ACHN (cell line): Measurements from ENCODE around the gene KRT3.

Experiments used
- DNase-seq: peaks from one replicate; pipeline ENCODE4 v3.0.0-alpha.2; 2015
- in situ Hi-C: cut with HindIII; loops from 2 replicates; pipeline ENCODE4 v1.10.0; 2017; ENCODE audit warnings: low sequenced_read_pairs, low pct_ligation_motif_present, low pct_unique_long_range_greater_than_20kb

The KRT3 gene

DNA sequence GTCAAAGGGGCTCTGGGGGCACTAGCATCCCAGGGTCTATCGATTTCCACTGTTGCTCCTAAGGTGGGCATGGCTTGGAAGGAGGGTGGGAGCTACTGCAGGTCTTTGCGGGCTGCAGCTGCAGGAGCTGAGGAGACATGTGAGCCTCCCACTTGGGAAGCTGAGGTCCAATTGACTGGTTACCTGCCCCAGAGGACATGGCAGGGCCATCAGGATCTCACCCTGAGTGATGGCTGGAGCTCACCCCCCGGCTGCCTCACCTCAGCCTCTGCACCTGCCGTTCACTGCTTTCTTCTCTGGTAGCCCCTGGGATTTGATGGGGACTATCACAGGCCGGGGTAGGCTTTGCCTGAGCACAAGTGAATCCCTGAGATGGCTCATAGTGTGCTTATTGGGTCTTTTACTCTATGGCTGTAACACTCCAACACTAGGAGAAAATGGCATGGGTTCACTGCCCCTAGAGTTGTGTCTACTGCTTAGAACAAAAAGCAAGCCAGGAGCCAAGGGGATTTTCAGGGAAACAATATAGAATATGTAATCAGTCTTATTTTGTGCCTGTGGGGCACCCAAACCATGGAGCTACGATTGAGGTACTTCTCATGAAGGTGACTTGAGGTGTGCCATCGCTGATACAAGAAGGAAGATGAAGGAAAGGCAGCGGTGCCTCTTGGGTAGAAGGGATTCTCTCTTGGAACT lies 21.2 kb upstream of the KRT3 start:
- in situ Hi-C loops: no loop called here
- DNase-seq: no peak

DNA sequence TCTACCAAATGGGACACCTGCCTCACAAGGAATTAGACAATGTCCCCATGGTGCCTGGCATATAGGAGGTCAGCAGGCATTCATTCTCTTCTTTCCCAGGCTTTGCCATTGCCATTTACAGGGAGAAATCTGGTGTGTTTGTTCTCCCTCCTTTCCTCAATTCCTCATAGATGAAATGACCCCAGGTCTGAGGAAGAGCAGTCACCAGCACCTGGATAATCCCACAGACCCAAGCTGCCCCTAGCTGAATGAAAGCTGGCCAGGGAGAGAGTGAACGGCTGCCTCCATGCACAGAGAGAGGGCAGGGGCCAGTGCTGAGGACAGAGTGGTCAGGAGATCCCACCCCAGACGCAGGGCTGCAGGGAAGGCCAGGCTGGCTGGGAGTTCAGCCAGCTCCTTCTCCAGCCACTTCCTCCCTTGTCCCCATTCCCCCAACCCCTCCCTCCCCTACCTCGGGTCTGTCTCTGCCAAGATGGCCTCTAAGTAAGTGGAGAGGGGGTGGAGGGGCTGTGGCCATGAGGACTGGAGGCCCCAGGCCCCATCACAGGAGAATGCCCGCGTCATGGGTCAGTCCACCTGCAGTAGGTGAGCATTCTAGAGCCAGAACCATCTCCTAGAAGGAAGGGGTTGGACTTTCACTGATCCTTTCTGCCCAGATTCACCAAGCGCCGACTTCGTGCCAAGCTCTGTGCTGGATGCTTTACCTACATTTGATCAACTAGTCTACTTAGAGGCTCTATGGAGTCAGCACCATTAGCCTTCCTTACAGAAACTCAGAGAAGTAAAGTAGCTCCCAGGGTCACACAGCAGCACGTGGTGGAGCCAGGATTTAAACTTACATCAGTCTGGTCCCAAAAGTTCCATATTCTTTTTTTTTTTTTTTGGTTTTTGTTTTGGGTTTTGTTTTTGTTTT lies 20.0 kb upstream of the KRT3 start:
- in situ Hi-C loops: no loop called here
- no peak for DNase-seq

DNA sequence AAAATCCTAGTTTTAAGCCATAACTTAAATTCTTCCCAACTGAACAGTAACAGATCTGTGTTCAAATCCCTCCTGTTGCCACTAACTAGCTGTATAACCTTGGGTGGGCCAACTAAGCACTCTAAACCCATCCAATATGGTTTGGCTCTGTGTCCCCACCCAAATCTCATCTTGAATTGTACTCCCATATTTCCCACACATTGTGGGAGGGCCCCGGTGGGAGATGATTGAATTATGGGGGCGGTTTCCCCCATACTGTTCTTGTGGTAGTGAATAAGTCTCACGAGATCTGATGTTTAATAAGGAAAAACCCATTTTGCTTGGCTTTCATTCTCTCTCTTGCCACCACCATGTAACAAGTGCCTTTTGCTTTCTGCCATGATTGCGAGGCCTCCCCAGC lies 19.2 kb upstream of the KRT3 start:
- no peak for DNase-seq
- in situ Hi-C loops: no loop called here

DNA sequence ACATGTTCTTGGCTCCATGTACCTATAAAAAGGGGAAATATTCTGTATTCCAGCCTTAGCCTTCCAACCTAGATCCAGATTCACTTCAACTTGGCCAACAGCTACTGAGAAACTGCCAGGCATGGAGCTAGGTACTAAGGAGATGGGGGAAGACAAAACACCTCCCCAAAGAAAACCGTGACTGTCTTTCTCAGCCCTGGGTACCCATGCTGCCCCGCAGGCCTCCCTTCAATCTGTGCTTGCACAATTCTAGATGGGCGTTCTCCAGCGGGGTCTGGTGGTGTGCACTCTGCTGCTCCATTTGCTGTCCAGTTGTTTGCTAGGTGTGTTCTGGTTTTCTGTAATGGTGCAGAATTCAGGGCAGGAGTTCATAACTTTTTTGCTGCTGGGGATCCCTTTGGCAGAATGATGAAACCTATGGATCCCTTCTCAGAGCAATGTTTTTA lies 18.8 kb upstream of the KRT3 start:
- DNase-seq: no peak
- in situ Hi-C loops: no loop called here

DNA sequence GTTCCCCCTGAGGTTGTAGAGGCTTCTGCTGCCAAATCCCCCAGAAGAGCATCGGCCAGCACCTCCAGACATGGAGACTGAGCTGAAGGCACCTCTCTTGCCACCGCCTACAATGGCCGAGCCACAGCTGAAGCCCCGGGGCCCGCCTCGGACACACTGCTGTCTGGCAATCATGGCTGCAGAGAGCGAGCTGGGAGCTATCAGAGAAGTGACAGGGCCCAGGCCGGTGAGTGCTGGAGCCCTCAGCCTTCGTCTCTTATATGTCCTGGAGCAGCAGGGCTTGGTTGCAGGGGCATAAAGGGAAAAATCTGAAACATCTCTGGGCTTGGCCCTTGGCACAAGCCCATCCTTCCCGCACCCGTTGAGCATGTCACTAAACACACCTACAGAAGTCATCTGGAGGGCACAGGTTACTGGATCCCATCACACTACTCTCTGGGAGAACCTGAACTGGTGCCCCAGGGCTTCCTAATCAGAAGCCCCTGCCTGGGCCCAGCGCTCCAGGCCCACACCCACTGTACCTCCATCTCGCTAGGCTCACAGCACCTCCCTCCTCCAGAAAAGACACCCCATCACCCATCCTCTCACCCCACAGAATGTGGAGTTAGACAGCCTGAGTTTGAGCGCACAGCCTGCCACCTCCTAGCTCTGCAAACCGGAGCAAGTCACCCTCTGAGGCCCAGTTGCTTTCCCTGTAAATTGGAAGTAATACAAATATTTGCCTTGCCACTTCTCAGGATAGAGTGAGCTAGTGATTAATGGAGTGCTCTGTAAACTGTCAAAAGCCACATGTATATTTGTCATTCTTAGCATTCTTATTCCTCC lies 18.2 kb upstream of the KRT3 start, which contains the start of gene KRT4:
Gene KRT4, minus strand, starts transcription at position 232 of the 825 bp plus-strand sequence. Its CDS starts 58 bp downstream, at position 174.
- no peak for DNase-seq
- in situ Hi-C loops: no loop called here

- in situ Hi-C loops: no loop called here
- no peak for DNase-seq
These were observed 17.4 kb upstream of the KRT3 start for GRCh38 chr12:52813203-52813819.

DNA sequence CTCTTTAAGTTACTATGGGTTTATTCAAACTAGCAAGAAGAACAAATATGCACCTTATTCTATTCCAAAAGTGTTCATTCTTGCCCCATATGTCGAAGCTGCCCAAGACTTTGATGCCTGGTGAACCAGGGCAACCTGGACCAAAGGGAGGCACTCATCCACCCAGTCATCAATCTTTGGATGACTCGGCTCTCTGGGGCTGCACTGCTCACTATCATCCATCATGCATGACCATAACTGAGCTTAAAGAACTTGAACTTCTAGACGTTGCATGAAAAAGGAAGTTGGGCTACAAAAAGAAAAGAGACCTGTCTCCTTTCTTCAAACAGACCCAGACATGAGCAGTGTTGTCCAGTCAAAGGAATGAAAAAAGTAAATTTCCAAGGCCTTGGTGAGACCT lies 16.8 kb upstream of the KRT3 start:
- no peak for DNase-seq
- in situ Hi-C loops: no loop called here

GRCh38 chr12:52812073-52812400 lies 16.1 kb upstream of the KRT3 start:
- no peak for DNase-seq
- in situ Hi-C loops: no loop called here

DNA sequence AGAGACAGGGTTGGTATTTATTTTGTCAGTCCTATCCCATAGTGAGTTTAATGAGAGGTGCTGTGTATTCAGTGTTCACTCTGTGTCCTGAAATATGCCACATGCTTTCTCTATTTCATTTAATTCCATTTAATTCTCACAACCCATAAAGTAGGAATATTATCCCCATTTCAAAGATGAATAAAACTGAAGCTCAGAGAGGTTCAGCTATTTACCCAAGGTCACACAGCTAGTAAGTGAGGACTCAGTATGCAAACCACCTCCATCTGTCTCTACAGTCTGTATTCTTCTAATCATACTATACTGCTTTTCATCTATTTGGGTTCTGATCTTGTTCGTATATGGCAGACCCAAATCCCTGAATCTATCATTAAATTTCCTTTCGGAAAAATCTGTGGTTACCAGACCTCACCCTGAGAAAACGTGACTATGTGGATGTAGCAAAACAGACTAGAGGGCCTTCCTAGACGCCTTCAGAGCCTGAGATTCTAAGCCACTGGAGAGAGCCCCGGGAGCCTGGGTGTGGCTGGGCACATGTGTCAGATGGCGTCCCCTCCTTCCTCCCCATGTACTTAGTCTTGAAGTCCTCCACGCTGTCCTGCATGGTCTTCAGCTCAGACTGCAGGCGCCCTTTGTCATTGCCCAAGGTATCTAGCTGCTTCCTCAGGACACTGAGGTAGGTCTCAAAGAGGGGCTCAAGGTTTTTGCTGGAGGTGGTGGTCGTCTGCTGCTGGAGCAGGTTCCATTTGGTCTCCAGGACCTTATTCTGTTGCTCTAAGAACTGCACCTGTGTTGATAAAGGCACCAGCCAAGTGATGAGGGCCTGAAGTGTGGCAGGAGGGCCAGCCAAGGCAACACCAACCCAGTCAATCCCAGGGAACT lies 15.5 kb upstream of the KRT3 start:
- in situ Hi-C loops: no loop called here
- no peak for DNase-seq

DNA sequence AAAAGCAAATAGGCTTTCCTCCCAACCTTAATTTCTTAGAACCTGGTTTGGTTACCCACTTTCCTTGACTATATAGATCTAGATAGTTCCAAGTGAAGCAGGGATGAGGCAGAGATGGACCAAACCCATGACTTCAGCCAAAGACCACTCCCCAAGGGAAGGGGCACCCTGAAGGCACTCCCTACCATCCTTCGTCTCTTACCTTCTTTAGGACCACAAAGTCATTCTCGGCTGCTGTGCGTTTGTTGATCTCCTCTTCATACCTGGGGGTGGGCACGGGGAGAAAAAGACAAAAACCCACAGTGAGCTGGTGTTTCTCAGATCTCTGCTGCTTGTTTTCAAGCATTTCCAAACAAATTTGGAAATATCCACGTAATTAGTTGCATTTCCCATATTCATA lies 14.6 kb upstream of the KRT3 start:
- in situ Hi-C loops: no loop called here
- no peak for DNase-seq

DNA sequence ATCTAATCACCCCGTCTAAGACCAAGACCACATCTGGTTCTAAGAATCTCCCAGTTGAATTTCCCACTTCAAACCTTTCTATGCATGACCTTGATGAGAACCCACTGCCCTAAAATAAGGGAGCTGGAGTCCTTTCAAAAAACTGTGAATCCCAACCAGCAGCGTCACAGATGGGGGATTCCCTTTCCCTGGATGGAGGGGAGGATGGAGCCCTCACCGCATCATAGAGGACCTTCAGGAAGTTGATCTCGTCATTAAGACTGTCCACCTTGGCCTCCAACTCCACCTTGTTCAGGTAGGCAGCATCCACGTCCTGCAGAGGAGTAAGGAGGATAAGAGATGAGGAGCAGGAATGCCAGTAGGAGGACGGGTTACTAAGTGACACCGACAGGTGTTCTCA lies 13.2 kb upstream of the KRT3 start:
- in situ Hi-C loops: no loop called here
- DNase-seq: no peak

GRCh38 chr12:52808573-52809160 lies 12.8 kb upstream of the KRT3 start:
- in situ Hi-C loops: no loop called here
- DNase-seq: no peak

DNA sequence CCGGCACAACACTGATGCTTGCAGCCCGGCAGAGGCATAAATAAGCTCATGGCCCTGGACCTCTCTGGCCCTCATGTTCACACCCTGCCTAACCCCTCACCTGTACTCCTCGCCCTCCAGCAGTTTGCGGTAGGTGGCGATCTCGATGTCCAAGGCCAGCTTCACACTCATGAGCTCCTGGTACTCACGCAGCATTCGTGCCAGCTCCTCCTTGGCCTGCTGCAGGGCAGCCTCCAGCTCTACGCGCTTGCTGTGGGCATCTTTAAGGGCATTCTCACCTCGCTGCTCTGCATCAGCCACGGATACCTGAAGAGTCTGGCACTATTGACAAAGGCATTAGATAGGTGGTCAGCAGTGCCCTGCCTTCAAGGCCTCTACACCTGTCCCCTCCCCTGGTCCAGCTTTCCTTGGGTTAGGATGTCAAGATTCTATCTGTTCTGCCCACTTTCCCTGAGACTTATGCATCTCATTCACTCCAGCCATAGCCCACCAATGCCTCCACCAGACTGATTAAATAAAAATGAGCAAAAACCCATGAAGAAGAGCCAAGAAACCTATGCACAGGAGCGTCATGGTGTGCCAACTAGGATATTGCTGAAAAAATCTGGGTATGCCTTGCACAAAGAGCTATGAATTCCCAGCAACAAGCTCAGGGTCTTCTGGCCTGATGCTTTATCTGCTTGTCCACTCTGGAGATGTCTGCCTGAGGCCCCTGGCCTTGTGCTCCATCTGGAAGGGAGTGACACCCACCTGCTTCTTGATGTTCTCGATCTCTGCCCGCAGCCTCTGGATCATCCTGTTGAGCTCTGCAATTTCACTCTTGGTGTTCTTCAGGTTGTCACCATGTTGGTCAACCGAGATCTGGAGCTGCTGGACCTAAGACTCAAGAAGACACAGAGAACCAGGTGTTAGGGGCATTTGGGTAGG lies 11.9 kb upstream of the KRT3 start:
- in situ Hi-C loops: no loop called here
- DNase-seq: no peak

DNA sequence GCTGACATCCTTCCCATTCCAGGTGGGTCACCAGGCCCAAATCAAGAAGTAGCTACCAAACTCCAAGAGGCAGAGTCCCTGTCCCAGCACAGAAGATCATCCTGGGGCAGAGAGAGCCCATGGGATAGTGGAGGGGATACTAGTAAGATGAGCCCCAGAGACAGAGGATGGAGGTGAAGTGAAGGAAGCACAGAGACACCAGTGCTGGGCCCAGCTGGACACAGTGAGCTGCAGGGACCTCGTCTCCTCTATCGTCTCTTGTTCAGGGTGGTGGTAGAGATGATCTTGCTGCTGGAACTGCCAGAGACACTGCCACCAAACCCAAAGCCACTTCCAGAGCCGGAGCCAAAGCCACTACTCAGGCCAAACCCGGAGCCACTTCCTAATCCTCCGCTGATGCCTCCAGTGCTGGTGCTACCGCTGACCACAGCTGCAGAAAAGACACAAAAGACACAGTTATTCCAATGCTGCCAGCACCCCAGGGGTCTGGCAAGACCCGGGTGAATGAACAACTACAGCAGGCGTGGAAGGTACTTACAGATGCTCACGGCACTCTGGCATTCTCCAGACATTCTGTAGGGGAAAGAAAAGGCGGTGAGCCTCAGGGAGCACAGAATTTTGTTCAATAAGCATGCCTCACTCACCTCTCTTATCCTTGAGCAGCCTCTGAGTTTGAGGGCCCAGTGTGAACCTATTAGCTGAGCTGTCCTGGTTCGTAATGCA lies 11.1 kb upstream of the KRT3 start:
- in situ Hi-C loops: no loop called here
- DNase-seq: no peak

DNA sequence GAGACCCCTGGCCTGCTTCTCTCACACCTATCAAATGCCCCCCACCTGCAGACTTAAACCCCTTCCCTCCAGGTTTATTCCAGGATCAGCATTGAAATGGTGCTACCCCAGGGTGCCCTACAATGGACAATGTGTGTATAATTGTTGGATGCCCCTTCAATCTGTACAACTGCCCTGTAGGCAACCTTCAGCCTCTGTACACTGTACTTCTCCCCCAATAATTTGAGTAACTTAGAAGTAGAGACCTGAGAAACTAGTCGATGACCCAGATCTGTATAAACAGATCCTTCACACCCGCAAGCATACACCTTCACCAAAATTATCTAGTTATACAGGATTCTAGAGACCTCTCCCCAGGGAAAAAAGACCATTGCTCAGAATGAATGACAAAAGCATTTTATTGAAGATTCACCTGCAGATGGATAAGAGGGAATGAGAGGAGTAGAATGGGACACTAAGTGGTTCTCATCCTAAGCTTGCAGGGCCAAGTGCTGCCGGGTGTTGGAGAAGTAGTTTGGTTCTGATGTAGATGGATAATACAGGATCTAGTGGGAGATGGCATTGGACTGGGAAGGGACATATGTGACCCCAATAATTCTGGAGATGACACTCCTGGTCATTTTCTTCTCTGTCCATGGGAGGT lies 10.4 kb upstream of the KRT3 start:
- in situ Hi-C loops: no loop called here
- DNase-seq: no peak

DNA sequence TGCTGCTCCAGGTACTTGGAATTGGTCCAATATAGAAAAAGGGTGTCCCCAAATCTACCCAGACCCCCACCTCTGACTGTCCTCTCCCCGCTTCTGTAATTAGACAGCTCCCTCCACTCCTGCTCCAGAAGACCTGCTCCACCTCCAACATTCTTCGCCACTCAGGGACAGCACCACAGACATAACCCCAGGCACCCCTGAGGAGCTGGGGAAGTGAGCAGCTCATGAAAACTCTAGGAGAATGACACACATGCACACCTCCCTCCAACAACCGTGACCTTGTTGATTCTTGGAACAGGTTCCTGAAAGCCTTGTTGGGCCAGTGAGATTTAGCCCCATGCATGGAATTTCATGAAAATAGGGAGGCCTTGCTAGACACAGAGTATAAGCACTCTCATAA lies 9.8 kb upstream of the KRT3 start:
- no peak for DNase-seq
- in situ Hi-C loops: no loop called here
